ENCODE results near the gene COPG2.

COPG2 gene

DNA sequence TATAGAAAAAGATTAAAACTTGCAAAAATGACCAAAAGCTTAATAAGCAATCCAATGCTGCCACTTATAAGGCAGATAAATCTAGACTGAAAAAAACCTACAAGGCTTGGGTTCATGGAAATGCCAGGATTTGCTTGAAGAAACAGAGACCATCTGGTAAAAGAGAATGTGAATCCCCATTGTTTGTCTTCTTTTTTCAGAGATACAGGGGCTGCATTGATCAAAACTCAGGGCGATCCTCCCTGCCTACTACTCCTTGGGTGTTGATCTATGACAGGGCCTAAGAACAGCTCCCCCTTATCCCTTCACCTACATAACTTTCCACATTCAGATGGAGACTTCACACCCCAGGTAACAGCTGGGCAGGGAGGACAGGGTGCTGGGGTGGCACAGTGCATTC is 21.1 kb upstream of the COPG2 start:
- H3K36me3 ChIP-seq = no peaks in the 10 kb centered on the region
- no peaks in the 10 kb centered on the region for H3K27me3 ChIP-seq
- H3K27ac ChIP-seq = no peak overlapping the region
- no peaks in the 10 kb centered on the region for H3K4me1 ChIP-seq (ENCODE audit: control insufficient read depth in 1 of 2, insufficient read depth in 1 of 2, low read depth in 1 of 2, low read length in 1 of 2)
- no peak for TF ChIP-seq CTCF (IDR thresholded peaks at IDR 0.05)
- H3K4me3 ChIP-seq (ENCODE audit: low read depth in 1 of 2, low read length in 1 of 2) = no peak overlapping the region
- H3K9me3 ChIP-seq = no peaks in the 10 kb centered on the region

DNA sequence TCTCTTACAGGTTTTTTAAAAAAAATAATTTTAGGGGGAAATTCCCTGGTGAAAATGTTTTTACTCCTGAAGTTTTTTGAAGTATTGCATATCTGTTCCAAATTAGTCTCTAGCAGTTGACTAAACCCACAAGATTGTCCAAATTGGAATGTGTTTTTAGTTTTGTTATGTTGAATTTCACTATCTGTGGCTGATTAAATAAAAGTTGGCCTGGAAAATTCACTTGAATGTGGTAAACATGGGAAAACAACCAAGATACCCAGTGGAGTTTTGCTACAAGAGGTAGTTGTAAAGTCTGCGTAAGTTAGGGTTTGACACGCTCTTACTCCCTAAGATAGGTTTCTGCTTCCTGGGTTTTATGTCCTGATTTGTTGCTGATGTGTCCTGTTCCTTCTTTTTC is 14.5 kb upstream of the COPG2 start:
- Histone ChIP-seq H3K27ac (no peak overlapping the region), H3K9me3 (no peaks in the 10 kb centered on the region), H3K36me3 (no peaks in the 10 kb centered on the region), H3K27me3 (no peaks in the 10 kb centered on the region), H3K4me3 (ENCODE audit: low read depth in 1 of 2, low read length in 1 of 2) (no peak overlapping the region), H3K4me1 (ENCODE audit: control insufficient read depth in 1 of 2, insufficient read depth in 1 of 2, low read depth in 1 of 2, low read length in 1 of 2) (peaks cover 6 to 8% of the 10 kb centered on the region in 2 experiments)
- no peak for TF ChIP-seq CTCF (IDR thresholded peaks at IDR 0.05)

GRCh38 chr7:130674456-130674855 is 5.9 kb upstream of the COPG2 start:
- no peaks in the 10 kb centered on the region for H3K9me3 ChIP-seq
- H3K36me3 ChIP-seq = no peaks in the 10 kb centered on the region
- peaks cover 3 to 7% of the 10 kb centered on the region in 2 experiments for H3K4me1 ChIP-seq (ENCODE audit: control insufficient read depth in 1 of 2, insufficient read depth in 1 of 2, low read depth in 1 of 2, low read length in 1 of 2)
- no peak overlapping the region for H3K4me3 ChIP-seq (ENCODE audit: low read depth in 1 of 2, low read length in 1 of 2)
- TF ChIP-seq CTCF (IDR thresholded peaks at IDR 0.05) = no peak
- H3K27me3 ChIP-seq = no peaks in the 10 kb centered on the region
- H3K27ac ChIP-seq = no peak overlapping the region

- Histone ChIP-seq H3K4me3 (ENCODE audit: low read depth in 1 of 2, low read length in 1 of 2) (no peak overlapping the region), H3K4me1 (ENCODE audit: control insufficient read depth in 1 of 2, insufficient read depth in 1 of 2, low read depth in 1 of 2, low read length in 1 of 2) (peaks cover 11 to 13% of the 10 kb centered on the region in 2 experiments), H3K36me3 (no peaks in the 10 kb centered on the region), H3K9me3 (no peaks in the 10 kb centered on the region), H3K27ac (no peak overlapping the region), H3K27me3 (no peaks in the 10 kb centered on the region)
- TF ChIP-seq CTCF (IDR thresholded peaks at IDR 0.05) = no peak
Measured at GRCh38 chr7:130673066-130673465, 4.5 kb upstream of the COPG2 start.

GRCh38 chr7:130672146-130672545 is 3.6 kb upstream of the COPG2 start:
- TF ChIP-seq CTCF (IDR thresholded peaks at IDR 0.05) = no peak
- H3K9me3 ChIP-seq = no peaks in the 10 kb centered on the region
- no peaks in the 10 kb centered on the region for H3K27me3 ChIP-seq
- no peak overlapping the region for H3K27ac ChIP-seq
- H3K4me1 ChIP-seq (ENCODE audit: control insufficient read depth in 1 of 2, insufficient read depth in 1 of 2, low read depth in 1 of 2, low read length in 1 of 2) = peaks cover 16 to 20% of the 10 kb centered on the region in 2 experiments
- no peaks in the 10 kb centered on the region for H3K36me3 ChIP-seq
- no peak overlapping the region for H3K4me3 ChIP-seq (ENCODE audit: low read depth in 1 of 2, low read length in 1 of 2)
